Spleen (tissue), 7 donors: ENCODE measurements around the gene SFMBT1.

Experiments
- CTCF ChIP-seq, 11 experiments: fragments of 200-600 bp in 7 of 11; fragments of 450-650 bp in 4 of 11; sonication (generic) in 4 of 11; IDR thresholded peaks in 8 of 11; conservative IDR thresholded peaks in 3 of 11; 1 replicate in 7 of 11; 2 replicates in 4 of 11; pipeline versions ENCODE4 v1.4.0 to v1.8.0; 2016 to 2021; ENCODE audit warnings: antibody characterized with exemption in 11 of 11, inconsistent platforms in 4 of 11, mild to moderate bottlenecking in 1 of 11
- POLR2A ChIP-seq, 3 donors: fragments of 450-650 bp; IDR thresholded peaks; one replicate each; pipeline ENCODE4 v1.5.1; 2017; ENCODE audit warnings: antibody characterized with exemption in 3 of 3, mild to moderate bottlenecking in 1 of 3
- POLR2AphosphoS5 ChIP-seq, 3 donors: sonication (generic); formaldehyde crosslinking; IDR thresholded peaks; one replicate each; pipeline ENCODE4 v1.5.1; 2017; ENCODE audit warnings: antibody characterized with exemption in 3 of 3
- donor health status: DM: no; HTN: no; CAD: no; lungs with moderate emphysema.
- donor health status: DM: no; HTN: no; CAD: no.
- donor health status: DM: no; HTN: no; CAD: no.

DNA sequence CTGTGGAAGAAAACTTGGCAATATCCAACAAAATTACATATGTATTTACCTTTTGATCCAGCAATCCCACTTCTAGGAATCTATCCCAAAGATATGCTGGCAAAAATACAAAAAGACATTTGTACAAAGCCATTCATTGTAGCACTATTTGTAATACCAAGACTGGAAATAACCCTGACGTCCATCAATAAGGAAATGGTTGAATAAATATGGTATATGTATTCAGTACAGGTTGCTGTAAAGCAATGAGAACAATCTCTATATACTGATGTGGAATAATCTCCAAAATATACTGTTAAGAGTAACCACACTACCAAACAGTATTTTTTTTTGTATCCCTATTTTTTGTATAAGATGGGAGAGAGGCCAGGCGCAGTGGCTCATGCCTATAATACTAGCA, 83.7 kb downstream of the SFMBT1 start:
- no peak for TF ChIP-seq POLR2A (IDR thresholded peaks at IDR 0.05)
- TF ChIP-seq CTCF (IDR thresholded peaks at IDR 0.05 in 8 of 11, conservative IDR thresholded peaks at IDR 0.05 in 3 of 11) = no peak
- no peak for TF ChIP-seq POLR2AphosphoS5 (IDR thresholded peaks at IDR 0.05)
